ENCODE measurements around the gene COL9A3.

COL9A3 gene

DNA sequence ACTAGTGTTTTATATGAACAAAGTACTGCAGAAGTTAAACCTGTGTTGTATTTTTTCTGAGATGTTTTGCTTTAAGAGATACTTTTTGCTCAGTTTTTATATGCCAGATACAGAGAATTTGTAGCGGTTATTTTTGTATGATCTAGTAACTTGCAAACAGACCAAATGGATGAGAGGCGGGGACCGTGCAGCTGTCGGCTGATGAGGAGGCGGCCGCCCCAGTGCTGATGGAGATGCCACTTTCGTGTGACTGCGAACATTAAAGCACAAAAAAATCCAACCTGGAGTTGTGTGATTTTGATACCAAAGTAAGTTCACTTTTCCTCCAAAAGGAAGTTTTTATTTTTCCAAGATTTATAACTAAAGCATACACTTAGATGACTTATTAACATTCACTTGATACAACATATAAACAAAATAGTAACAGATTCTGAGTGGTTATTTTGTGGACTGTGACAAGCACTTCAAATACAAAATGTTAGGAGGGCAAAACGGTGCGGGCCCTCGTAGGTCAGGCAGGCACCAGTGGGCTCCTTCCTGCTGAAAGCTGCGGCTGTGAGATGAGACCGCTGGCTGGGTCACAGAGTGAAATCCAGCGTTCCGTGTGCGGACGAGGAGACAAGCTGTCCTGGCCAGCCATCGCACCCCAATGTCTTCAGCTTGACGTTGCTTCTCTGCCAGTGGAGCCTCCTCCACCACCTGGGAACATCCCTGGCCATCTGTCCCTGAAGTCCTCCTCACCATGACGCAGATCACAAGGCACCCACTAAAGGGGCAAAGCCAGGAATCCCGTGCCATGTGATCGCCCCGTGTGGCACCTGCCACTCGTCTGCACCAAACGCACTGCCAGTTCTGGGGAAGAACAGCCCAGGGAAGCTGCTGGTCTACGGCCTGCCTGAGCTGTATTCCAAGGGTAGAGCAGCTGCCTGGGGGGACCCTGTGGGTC is 16.3 kb upstream of the COL9A3 start:
- Histone ChIP-seq H3K79me2 (ENCODE audit: low read length) (peaks cover 18% of the 10 kb centered on the region), H3K9me3 (ENCODE audit: insufficient read depth, low read length) (no peaks in the 10 kb centered on the region), H3K4me1 (ENCODE audit: low read length) (peaks cover 15% of the 10 kb centered on the region), H3K9ac (ENCODE audit: low read length) (no peak overlapping the region), H3K36me3 (replicated peaks; ENCODE audit: low read depth, low read length) (peaks cover 45% of the 10 kb centered on the region), H3K4me2 (ENCODE audit: low read length) (no peak overlapping the region), H2AFZ (ENCODE audit: low read depth, low read length) (no peak overlapping the region), H3K27ac (ENCODE audit: low read length) (no peak overlapping the region), H3K27me3 (ENCODE audit: low read depth, low read length) (no peaks in the 10 kb centered on the region), H3K4me3 (ENCODE audit: low read length) (no peak overlapping the region), H4K20me1 (ENCODE audit: insufficient read depth, low read length) (peaks cover 10% of the 10 kb centered on the region)
- TF ChIP-seq, protein P1, sequence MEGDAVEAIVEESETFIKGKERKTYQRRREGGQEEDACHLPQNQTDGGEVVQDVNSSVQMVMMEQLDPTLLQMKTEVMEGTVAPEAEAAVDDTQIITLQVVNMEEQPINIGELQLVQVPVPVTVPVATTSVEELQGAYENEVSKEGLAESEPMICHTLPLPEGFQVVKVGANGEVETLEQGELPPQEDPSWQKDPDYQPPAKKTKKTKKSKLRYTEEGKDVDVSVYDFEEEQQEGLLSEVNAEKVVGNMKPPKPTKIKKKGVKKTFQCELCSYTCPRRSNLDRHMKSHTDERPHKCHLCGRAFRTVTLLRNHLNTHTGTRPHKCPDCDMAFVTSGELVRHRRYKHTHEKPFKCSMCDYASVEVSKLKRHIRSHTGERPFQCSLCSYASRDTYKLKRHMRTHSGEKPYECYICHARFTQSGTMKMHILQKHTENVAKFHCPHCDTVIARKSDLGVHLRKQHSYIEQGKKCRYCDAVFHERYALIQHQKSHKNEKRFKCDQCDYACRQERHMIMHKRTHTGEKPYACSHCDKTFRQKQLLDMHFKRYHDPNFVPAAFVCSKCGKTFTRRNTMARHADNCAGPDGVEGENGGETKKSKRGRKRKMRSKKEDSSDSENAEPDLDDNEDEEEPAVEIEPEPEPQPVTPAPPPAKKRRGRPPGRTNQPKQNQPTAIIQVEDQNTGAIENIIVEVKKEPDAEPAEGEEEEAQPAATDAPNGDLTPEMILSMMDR (IDR thresholded peaks at IDR 0.05; ENCODE audit: low read depth, low read length) = no peak
- TF ChIP-seq EZH2phosphoT487 (IDR thresholded peaks at IDR 0.05; ENCODE audit: low read depth) = no peak

DNA sequence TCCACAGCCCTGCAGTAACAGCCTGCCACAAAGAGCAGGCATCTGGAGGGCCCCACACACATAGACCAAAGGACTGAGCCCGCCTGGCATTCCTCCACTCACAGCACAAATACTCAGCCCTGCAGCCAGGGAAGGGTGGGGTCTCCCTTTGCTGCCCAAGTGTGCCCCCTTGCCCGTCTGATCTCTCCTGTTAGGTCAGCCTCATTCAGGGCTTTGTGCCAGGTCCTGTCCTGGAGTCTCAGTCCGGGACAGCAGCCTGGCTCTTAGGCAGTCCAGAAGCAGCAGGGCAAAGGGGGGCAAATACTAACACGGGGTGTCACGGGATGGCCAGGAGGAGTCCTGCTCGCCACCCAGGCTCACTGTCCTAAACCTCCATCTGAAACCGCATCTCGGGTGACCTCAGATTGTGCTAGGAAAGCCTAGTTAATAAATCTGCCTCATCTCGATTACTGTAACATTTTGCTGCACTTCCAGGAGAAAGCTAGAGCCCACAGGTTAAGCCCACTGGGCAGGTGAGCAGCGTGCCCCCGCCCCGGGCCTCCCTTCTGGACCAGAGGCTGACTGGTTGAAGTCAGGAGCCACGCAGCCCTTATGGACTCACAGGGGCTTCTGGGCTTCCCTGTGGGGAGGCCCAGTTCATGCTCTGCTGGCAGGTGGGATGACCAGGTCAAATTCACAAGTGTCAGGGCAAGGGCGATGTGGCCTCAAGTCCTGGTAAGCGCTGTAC is 15.4 kb upstream of the COL9A3 start:
- Histone ChIP-seq H3K27ac (ENCODE audit: low read length) (no peak overlapping the region), H3K4me2 (ENCODE audit: low read length) (no peak overlapping the region), H3K9me3 (ENCODE audit: insufficient read depth, low read length) (no peaks in the 10 kb centered on the region), H3K27me3 (ENCODE audit: low read depth, low read length) (no peaks in the 10 kb centered on the region), H3K9ac (ENCODE audit: low read length) (no peak overlapping the region), H2AFZ (ENCODE audit: low read depth, low read length) (no peak overlapping the region), H3K4me1 (ENCODE audit: low read length) (peaks cover 22% of the 10 kb centered on the region), H3K79me2 (ENCODE audit: low read length) (peaks cover 27% of the 10 kb centered on the region), H3K36me3 (replicated peaks; ENCODE audit: low read depth, low read length) (peaks cover 52% of the 10 kb centered on the region), H4K20me1 (ENCODE audit: insufficient read depth, low read length) (peaks cover 19% of the 10 kb centered on the region), H3K4me3 (ENCODE audit: low read length) (no peak overlapping the region)
- no peak for TF ChIP-seq EZH2phosphoT487 (IDR thresholded peaks at IDR 0.05; ENCODE audit: low read depth)
- TF ChIP-seq, protein P1 (IDR thresholded peaks at IDR 0.05; ENCODE audit: low read depth, low read length) = no peak

DNA sequence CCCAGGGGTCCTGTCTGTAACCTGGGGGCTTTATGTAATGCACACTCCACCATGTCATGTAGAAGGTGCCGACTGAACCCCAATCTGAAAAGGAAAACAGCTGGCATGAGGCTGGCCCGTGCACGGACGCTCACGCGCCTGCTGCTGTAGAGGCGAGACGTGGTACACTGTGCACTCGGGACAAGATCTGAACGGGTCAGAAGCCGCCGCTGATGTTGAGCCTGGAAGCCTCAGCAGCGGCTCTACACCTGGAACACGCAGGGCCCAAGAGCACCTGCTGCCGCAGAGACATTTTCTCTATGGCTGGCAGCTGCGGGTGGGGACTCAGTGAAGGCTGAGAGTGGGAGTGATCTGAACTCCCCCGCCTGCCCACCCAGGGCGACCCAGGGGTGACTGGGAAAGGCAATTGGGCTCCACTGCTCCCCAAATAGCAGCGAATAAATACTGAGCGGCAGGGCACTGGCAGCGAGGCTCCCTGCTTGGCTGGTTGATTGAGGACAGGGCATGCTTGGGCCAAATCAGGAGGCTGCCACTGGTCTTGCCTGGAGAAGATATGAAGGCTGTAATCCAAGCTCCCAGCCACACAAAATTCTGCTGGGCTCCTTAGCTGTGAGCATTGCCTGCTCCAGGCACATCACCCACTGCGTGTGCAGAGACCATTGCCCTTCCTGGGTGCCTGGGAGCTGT is 14.7 kb upstream of the COL9A3 start:
- H3K27me3 ChIP-seq (ENCODE audit: low read depth, low read length) = no peaks in the 10 kb centered on the region
- H3K4me2 ChIP-seq (ENCODE audit: low read length) = no peak overlapping the region
- H3K79me2 ChIP-seq (ENCODE audit: low read length) = peaks cover 30% of the 10 kb centered on the region
- no peak for TF ChIP-seq EZH2phosphoT487 (IDR thresholded peaks at IDR 0.05; ENCODE audit: low read depth)
- TF ChIP-seq, protein P1 (IDR thresholded peaks at IDR 0.05; ENCODE audit: low read depth, low read length) = no peak
- H3K9ac ChIP-seq (ENCODE audit: low read length) = no peak overlapping the region
- no peak overlapping the region for H2AFZ ChIP-seq (ENCODE audit: low read depth, low read length)
- no peaks in the 10 kb centered on the region for H3K9me3 ChIP-seq (ENCODE audit: insufficient read depth, low read length)
- H3K27ac ChIP-seq (ENCODE audit: low read length) = no peak overlapping the region
- H3K4me3 ChIP-seq (ENCODE audit: low read length) = no peak overlapping the region
- peaks cover 59% of the 10 kb centered on the region for H3K36me3 ChIP-seq (replicated peaks; ENCODE audit: low read depth, low read length)
- peaks cover 26% of the 10 kb centered on the region for H3K4me1 ChIP-seq (ENCODE audit: low read length)
- peaks cover 24% of the 10 kb centered on the region for H4K20me1 ChIP-seq (ENCODE audit: insufficient read depth, low read length)

Measured in OCI-LY3 (cell line).